GM19193 (cell line): ENCODE data around the gene PTPRF.

ENCODE experiments used
- POLR2A ChIP-seq: IDR thresholded peaks from 4 replicates; pipeline ENCODE4 v1.6.1; 2011; ENCODE audit not compliant: insufficient read depth, insufficient read length; ENCODE audit errors: extremely low read depth

Gene PTPRF

GRCh38 chr1:43590388-43590925, 59.8 kb downstream of the PTPRF start:
- TF ChIP-seq POLR2A: no peak

GRCh38 chr1:43591181-43591580, 60.5 kb downstream of the PTPRF start:
- no peak for TF ChIP-seq POLR2A

- TF ChIP-seq POLR2A: no peak
Observed at GRCh38 chr1:43592051-43592665, 61.5 kb downstream of the PTPRF start.

GRCh38 chr1:43592974-43593683, 62.4 kb downstream of the PTPRF start:
- TF ChIP-seq POLR2A: no peak

- no peak for TF ChIP-seq POLR2A
Observed at GRCh38 chr1:43596579-43596978, 65.9 kb downstream of the PTPRF start.

DNA sequence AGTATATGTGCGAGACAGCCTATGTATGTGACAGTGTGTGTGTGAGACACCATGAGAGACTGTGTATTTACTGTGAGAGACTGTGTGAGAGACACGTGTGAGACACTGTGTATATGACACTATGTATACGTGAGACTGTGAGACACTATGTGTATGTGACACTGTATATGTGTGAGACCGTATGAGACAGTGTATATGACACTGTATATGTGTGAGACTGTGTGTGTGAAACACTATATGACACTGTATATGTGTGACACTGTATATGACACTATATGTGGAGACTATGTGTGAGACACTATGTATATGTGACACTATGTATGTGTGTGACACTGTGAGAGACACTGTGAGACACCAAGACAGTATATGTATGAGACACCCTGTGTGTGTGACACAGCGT, 66.3 kb downstream of the PTPRF start:
- TF ChIP-seq POLR2A: no peak

DNA sequence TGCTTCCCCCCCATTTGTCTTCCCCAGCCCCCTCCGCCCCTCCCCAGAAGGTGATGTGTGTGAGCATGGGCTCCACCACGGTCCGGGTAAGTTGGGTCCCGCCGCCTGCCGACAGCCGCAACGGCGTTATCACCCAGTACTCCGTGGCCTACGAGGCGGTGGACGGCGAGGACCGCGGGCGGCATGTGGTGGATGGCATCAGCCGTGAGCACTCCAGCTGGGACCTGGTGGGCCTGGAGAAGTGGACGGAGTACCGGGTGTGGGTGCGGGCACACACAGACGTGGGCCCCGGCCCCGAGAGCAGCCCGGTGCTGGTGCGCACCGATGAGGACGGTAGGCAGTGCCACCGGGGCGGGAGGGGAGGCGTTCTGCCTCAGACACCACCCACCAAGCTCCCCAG, 67.0 kb downstream of the PTPRF start:
- TF ChIP-seq POLR2A: no peak

GRCh38 chr1:43598622-43599021, 67.9 kb downstream of the PTPRF start:
- no peak for TF ChIP-seq POLR2A

GRCh38 chr1:43600033-43601020, 69.6 kb downstream of the PTPRF start:
- no peak for TF ChIP-seq POLR2A

- no peak for TF ChIP-seq POLR2A
Observed at GRCh38 chr1:43602990-43603389, 72.3 kb downstream of the PTPRF start.

- no peak for TF ChIP-seq POLR2A
Observed at GRCh38 chr1:43604192-43604591, 73.5 kb downstream of the PTPRF start.

DNA sequence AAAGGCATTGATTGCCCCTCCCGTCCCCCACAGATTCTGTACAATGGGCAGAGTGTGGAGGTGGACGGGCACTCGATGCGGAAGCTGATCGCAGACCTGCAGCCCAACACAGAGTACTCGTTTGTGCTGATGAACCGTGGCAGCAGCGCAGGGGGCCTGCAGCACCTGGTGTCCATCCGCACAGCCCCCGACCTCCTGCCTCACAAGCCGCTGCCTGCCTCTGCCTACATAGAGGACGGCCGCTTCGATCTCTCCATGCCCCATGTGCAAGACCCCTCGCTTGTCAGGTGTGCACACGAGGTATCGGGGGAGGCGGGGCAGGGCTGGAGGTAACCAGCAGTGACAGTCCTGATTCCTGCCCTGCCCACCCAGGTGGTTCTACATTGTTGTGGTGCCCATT, 74.5 kb downstream of the PTPRF start:
- TF ChIP-seq POLR2A: no peak

GRCh38 chr1:43605766-43606165, 75.1 kb downstream of the PTPRF start:
- no peak for TF ChIP-seq POLR2A

- TF ChIP-seq POLR2A: no peak
Observed at GRCh38 chr1:43606624-43607023, 75.9 kb downstream of the PTPRF start.

- TF ChIP-seq POLR2A: no peak
Observed at GRCh38 chr1:43608827-43609226, 78.1 kb downstream of the PTPRF start.
